Mesothelial cell of epicardium (in vitro differentiated cells): ENCODE data around the gene MARCHF3. TPM values are rescaled to one million over a fixed set of nuclear protein-coding genes. Genes with fewer than 3 reads are reported as not detected.
A peak's percentile ranks its signal among the peaks of the same experiment; 100 is the strongest.

ENCODE experiments used
- DNase-seq, 2 experiments: peaks; one replicate each; pipeline ENCODE4 v3.0.0; 2021; ENCODE audit warnings: low spot score in 2 of 2; ENCODE audit not compliant: unreplicated experiment in 2 of 2
- H3K27ac Mint-ChIP-seq: 2 replicates; pipeline ENCODE4 v1.8.0; 2021; ENCODE audit warnings: mixed read lengths
- H3K27me3 Mint-ChIP-seq: 2 replicates; pipeline ENCODE4 v1.8.0; 2021; ENCODE audit warnings: low read depth, mixed read lengths
- H3K36me3 Mint-ChIP-seq: 2 replicates; pipeline ENCODE4 v1.8.0; 2021; ENCODE audit warnings: mixed read lengths
- H3K4me1 Mint-ChIP-seq: 2 replicates; pipeline ENCODE4 v1.8.0; 2021; ENCODE audit warnings: mixed read lengths
- H3K4me3 Mint-ChIP-seq: 2 replicates; pipeline ENCODE4 v1.8.0; 2021; ENCODE audit warnings: mild to moderate bottlenecking, moderate library complexity, mixed read lengths
- H3K9me3 Mint-ChIP-seq: 2 replicates; pipeline ENCODE4 v1.8.0; 2021; ENCODE audit warnings: mixed read lengths
- total RNA-seq: library from RNA; stranded (reverse); gene quantifications from 3 replicates; pipeline ENCODE4 v1.2.1, GENCODE V29; 2021
- TF ChIP-seq, protein P1 (sequence below): fragments of 200-600 bp; sonication (generic); IDR thresholded peaks from one replicate; pipeline ENCODE4 v1.5.0; 2021; ENCODE audit warnings: antibody characterized with exemption; ENCODE audit not compliant: unreplicated experiment

MARCHF3 gene
- total RNA-seq, 1 donor from 2014 or later: 9.4 TPM

DNA sequence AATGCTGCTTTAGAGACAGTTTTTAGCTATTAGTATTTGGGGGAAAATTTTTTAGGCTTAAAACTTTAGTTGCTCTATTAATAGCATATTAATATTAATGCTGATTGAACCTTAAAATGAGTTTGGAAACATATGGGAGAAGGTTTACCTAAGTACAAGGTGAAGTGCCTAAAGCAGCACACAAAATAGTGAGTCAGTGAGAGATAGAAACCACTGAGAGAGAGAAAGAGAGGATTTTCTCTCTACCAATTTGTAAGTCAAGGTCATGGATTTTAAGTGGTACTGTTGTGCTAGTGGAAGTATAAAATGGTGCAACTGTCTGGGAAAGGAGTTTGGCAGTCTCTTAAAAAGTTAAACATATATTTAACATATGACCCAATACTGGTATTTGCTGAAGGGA lies 64.9 kb downstream of the MARCHF3 start:
- Mint-ChIP-seq H3K9me3 (peaks cover 7% of the 10 kb centered on the region), H3K27me3 (no peaks in the 10 kb centered on the region), H3K4me3 (no peak overlapping the region), H3K4me1 (peaks cover 6% of the 10 kb centered on the region), H3K36me3 (no peaks in the 10 kb centered on the region), H3K27ac (no peak overlapping the region)
- TF ChIP-seq, protein P1, sequence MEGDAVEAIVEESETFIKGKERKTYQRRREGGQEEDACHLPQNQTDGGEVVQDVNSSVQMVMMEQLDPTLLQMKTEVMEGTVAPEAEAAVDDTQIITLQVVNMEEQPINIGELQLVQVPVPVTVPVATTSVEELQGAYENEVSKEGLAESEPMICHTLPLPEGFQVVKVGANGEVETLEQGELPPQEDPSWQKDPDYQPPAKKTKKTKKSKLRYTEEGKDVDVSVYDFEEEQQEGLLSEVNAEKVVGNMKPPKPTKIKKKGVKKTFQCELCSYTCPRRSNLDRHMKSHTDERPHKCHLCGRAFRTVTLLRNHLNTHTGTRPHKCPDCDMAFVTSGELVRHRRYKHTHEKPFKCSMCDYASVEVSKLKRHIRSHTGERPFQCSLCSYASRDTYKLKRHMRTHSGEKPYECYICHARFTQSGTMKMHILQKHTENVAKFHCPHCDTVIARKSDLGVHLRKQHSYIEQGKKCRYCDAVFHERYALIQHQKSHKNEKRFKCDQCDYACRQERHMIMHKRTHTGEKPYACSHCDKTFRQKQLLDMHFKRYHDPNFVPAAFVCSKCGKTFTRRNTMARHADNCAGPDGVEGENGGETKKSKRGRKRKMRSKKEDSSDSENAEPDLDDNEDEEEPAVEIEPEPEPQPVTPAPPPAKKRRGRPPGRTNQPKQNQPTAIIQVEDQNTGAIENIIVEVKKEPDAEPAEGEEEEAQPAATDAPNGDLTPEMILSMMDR: no peak
- no peak for DNase-seq

DNA sequence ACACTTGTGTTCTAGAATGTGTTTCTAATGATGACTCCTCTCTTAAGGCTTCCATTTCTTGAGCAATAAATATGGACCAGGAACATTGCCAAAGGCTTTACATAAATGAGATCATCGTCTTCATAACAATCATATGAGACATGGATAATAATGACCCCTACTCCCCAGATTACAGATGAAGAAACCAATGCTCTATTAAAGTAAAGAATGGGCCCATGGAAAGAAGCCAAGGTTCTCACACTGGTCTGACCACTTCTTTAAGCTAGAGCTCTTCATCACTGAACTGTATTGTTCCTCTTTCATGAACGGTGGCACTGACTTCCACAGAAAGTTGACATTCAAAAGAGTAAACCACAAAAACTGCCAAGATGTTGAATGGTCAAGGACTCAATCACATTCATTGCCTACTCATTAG lies 65.3 kb downstream of the MARCHF3 start:
- no peaks in the 10 kb centered on the region for H3K27me3 Mint-ChIP-seq
- peak overlapping the region; percentile 48 for H3K27ac Mint-ChIP-seq
- no peaks in the 10 kb centered on the region for H3K36me3 Mint-ChIP-seq
- no peak overlapping the region for H3K4me3 Mint-ChIP-seq
- TF ChIP-seq, protein P1: no peak
- peaks cover 4% of the 10 kb centered on the region for H3K4me1 Mint-ChIP-seq
- peaks cover 7% of the 10 kb centered on the region for H3K9me3 Mint-ChIP-seq
- no peak for DNase-seq

DNA sequence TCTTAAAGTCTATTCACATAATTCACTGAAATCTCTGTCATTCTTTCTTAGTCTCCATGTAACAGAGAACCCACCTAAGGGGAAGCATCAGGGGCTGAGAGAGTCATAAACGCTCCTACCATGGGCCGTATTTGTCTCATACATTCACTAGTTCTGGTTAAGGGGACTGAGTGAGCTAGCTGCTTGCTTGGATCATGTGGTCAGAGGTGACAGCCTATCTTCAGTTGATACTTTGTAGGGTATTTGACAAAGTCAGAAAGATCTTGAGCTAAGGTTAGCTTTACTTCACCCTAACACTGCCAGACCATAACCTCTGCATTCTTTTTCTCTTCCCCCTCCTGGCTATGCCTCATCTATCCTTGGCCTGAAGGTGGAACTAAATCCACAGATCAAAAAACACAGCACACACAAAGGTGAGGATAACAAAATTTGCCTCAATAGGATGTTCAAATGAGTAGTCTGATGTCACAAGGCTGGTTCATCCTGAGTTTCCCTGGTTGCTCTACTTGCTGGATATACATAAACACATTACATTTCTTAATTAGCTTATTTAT lies 66.5 kb downstream of the MARCHF3 start:
- no peaks in the 10 kb centered on the region for H3K27me3 Mint-ChIP-seq
- H3K36me3 Mint-ChIP-seq: no peaks in the 10 kb centered on the region
- H3K4me3 Mint-ChIP-seq: no peak overlapping the region
- H3K27ac Mint-ChIP-seq: no peak overlapping the region
- H3K4me1 Mint-ChIP-seq: peaks cover 4% of the 10 kb centered on the region
- TF ChIP-seq, protein P1: no peak
- DNase-seq: no peak
- H3K9me3 Mint-ChIP-seq: peaks cover 7% of the 10 kb centered on the region

DNA sequence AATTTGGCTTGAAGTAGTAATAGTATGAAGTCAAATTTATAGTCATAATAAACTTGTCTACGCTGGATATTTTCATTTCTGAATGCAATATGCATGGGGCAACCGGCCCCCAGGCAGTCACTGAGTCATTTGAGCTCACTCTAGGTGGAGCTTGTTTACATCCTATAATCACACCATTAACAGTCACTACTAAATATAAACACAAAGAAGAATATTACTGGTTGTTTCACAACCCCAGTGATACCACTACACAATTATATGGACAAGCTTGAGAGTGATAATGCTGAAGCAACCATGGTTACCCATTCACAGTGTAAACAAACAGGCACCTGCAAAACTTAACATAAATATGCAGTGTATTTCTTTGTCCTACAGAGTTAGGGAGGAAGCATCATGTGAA lies 68.7 kb downstream of the MARCHF3 start:
- Mint-ChIP-seq H3K27me3 (no peaks in the 10 kb centered on the region), H3K4me3 (no peak overlapping the region), H3K27ac (no peak overlapping the region), H3K36me3 (peaks cover 1% of the 10 kb centered on the region), H3K9me3 (peaks cover 6% of the 10 kb centered on the region), H3K4me1 (peaks cover 4% of the 10 kb centered on the region)
- TF ChIP-seq, protein P1: no peak
- DNase-seq: no peak

DNA sequence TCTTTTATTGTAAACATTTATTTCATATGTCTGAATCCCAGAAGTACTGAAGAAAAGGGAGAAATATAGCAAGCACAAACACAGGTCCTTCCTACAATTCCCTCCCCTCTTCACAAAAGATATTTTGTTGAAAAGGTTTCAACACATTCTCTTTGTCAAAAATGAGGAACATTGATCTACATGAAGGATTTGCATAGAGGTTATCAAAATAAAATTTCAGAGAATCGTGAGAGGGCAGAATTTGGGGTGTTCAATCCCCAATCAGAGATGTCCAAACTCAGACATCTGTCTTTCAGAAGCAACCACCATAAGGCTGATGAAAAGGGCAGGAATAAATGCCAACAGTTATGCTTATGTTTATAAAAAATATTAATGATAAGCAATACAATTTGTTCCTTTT lies 69.2 kb downstream of the MARCHF3 start:
- Mint-ChIP-seq H3K27ac (no peak overlapping the region), H3K9me3 (peaks cover 7% of the 10 kb centered on the region), H3K4me1 (peaks cover 4% of the 10 kb centered on the region), H3K36me3 (peaks cover 3% of the 10 kb centered on the region), H3K27me3 (no peaks in the 10 kb centered on the region), H3K4me3 (no peak overlapping the region)
- TF ChIP-seq, protein P1: no peak
- DNase-seq: no peak

DNA sequence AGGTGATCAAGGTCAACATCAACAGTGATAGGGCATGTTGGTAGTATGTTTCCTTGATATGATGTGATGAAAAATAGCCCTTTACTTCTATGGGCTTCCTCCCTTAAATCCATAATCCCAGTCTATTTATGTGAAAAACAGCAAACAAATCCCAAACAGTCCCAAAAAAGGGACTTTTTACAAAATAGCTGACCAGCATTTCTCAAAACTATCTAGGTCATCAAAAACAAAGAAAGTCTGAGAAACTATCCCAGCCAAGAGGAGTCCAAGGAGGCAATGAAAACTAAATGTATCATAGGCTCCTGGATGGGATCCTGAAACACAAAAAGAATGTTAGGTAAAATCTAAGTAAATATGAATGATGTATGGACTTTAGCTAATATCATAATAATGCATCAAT lies 71.2 kb downstream of the MARCHF3 start:
- H3K4me3 Mint-ChIP-seq: no peak overlapping the region
- no peaks in the 10 kb centered on the region for H3K4me1 Mint-ChIP-seq
- H3K27ac Mint-ChIP-seq: no peak overlapping the region
- H3K27me3 Mint-ChIP-seq: no peaks in the 10 kb centered on the region
- peaks cover 7% of the 10 kb centered on the region for H3K9me3 Mint-ChIP-seq
- DNase-seq: no peak
- H3K36me3 Mint-ChIP-seq: peaks cover 3% of the 10 kb centered on the region
- TF ChIP-seq, protein P1: no peak
